Measurements from ENCODE around the gene GPA33. TPM values are rescaled to one million over a fixed set of nuclear protein-coding genes. Genes with fewer than 3 reads are reported as not detected.

GPA33 gene
- polyA plus RNA-seq, 1 of the 3 experiments (the other 2 are of a cell fraction): not detected

DNA sequence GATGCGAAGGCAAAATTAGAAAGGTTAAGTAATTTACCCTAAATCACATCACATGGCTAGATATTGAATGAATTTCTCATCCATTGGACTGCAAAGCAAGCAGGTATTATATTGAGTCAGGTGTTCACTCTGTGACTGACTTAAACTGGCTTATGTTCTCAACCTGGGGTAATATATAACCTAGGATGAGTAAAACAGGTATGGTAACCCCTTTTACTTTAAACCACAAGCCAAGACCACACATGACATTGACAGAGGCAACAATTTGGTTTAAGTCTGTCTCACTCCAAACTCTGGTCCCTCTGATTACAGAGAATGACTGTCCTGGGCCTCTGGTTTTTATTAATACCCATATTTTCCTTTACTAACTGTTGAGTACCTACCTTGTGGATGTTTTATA, 67.8 kb downstream of the GPA33 start:
- H4K20me1 ChIP-seq (ENCODE audit: insufficient read depth): no peaks in the 10 kb centered on the region
- no peaks in the 10 kb centered on the region for H3K79me2 ChIP-seq (ENCODE audit: insufficient read depth)
- H3K9me3 ChIP-seq: no peaks in the 10 kb centered on the region
- POLR2A ChIA-PET: no interaction called here
- H3K4me1 ChIP-seq (ENCODE audit: control insufficient read depth in 1 of 2, insufficient read depth in 2 of 2, low read depth in 1 of 2, low read length in 1 of 2): no peaks in the 10 kb centered on the region
- WGBS (ENCODE audit: low lambda C conversion rate): 10% methylated on average over 1 of the region's 1 CpG
- no peaks in the 10 kb centered on the region for H3K27me3 ChIP-seq (ENCODE audit: insufficient read depth)
- H2AFZ ChIP-seq (ENCODE audit: low read depth): no peak overlapping the region
- TF ChIP-seq SMC3 (IDR thresholded peaks at IDR 0.05; ENCODE audit: low read depth, low read length): no peak
- no peak for TF ChIP-seq ELF1 (IDR thresholded peaks at IDR 0.05)
- TF ChIP-seq, protein P1, sequence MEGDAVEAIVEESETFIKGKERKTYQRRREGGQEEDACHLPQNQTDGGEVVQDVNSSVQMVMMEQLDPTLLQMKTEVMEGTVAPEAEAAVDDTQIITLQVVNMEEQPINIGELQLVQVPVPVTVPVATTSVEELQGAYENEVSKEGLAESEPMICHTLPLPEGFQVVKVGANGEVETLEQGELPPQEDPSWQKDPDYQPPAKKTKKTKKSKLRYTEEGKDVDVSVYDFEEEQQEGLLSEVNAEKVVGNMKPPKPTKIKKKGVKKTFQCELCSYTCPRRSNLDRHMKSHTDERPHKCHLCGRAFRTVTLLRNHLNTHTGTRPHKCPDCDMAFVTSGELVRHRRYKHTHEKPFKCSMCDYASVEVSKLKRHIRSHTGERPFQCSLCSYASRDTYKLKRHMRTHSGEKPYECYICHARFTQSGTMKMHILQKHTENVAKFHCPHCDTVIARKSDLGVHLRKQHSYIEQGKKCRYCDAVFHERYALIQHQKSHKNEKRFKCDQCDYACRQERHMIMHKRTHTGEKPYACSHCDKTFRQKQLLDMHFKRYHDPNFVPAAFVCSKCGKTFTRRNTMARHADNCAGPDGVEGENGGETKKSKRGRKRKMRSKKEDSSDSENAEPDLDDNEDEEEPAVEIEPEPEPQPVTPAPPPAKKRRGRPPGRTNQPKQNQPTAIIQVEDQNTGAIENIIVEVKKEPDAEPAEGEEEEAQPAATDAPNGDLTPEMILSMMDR (IDR thresholded peaks at IDR 0.05): no peak
- no peak for TF ChIP-seq TAF1 (IDR thresholded peaks at IDR 0.05; ENCODE audit: borderline replicate concordance, low read depth, low read length)
- TF ChIP-seq CHD2 (IDR thresholded peaks at IDR 0.05; ENCODE audit: low read length, partially characterized antibody): no peak
- TF ChIP-seq EZH2phosphoT487 (IDR thresholded peaks at IDR 0.05; ENCODE audit: borderline replicate concordance, low read depth): no peak
- no peak for TF ChIP-seq EP300 (IDR thresholded peaks at IDR 0.05; ENCODE audit: borderline replicate concordance in 1 of 2, low read depth in 1 of 2, low read length in 1 of 2)
- no peak for TF ChIP-seq RAD21 (IDR thresholded peaks at IDR 0.05; ENCODE audit: low read length)
- no peak for TF ChIP-seq RFX5 (IDR thresholded peaks at IDR 0.05; ENCODE audit: low read length)
- no peak for TF ChIP-seq YY1 (IDR thresholded peaks at IDR 0.05; ENCODE audit: low read depth)
- TF ChIP-seq FOXM1 (IDR thresholded peaks at IDR 0.05; ENCODE audit: low read depth): no peak
- TF ChIP-seq, protein P2, sequence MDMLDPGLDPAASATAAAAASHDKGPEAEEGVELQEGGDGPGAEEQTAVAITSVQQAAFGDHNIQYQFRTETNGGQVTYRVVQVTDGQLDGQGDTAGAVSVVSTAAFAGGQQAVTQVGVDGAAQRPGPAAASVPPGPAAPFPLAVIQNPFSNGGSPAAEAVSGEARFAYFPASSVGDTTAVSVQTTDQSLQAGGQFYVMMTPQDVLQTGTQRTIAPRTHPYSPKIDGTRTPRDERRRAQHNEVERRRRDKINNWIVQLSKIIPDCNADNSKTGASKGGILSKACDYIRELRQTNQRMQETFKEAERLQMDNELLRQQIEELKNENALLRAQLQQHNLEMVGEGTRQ (IDR thresholded peaks at IDR 0.05; ENCODE audit: borderline replicate concordance, low read depth, low read length): no peak
- no peak for TF ChIP-seq NRF1 (IDR thresholded peaks at IDR 0.05; ENCODE audit: low read depth, low read length)
- TF ChIP-seq SIN3A (IDR thresholded peaks at IDR 0.05; ENCODE audit: borderline replicate concordance, low read depth, low read length): no peak
- no peak for TF ChIP-seq MAX (IDR thresholded peaks at IDR 0.05; ENCODE audit: low read depth)
- TF ChIP-seq GATA2 (CRISPR knock-in tag; IDR thresholded peaks at IDR 0.05): no peak
- TF ChIP-seq MEF2A (IDR thresholded peaks at IDR 0.05; ENCODE audit: borderline replicate concordance, low read depth): no peak
- TF ChIP-seq JUND (IDR thresholded peaks at IDR 0.05): no peak
- TF ChIP-seq FOSL2 (IDR thresholded peaks at IDR 0.05; ENCODE audit: borderline replicate concordance, low read depth): no peak
- DNase-seq: no peak
- CTCF ChIA-PET: interaction anchor here (1.1 kb wide), 1 partner anchor 40 kb away, joined by 3 read pairs; no protein-coding TSS in a partner anchor
- H3K36me3 ChIP-seq (replicated peaks in 1 of 2; ENCODE audit: control insufficient read depth in 1 of 2, insufficient read depth in 2 of 2, low read length in 1 of 2): no peaks in the 10 kb centered on the region
- no peak overlapping the region for H3K4me3 ChIP-seq (ENCODE audit: low read depth in 2 of 2, low read length in 1 of 2)
- H3K9ac ChIP-seq: no peak overlapping the region
- no peak overlapping the region for H3K4me2 ChIP-seq
- no peaks in the 10 kb centered on the region for H3F3A ChIP-seq (replicated peaks; ENCODE audit: insufficient read depth)
- H3K27ac ChIP-seq (ENCODE audit: low read depth in 2 of 2, low read length in 1 of 2): no peak overlapping the region
- no peaks in the 10 kb centered on the region for H3K9me2 ChIP-seq

Measured in SK-N-SH (cell line).